Measurements from ENCODE around the gene LRRC71.

- TF ChIP-seq CTCF (IDR thresholded peaks at IDR 0.05) (no peak), POLR2A (IDR thresholded peaks at IDR 0.05) (no peak)
Observed at GRCh38 chr1:156942576-156942975, 22.1 kb downstream of the LRRC71 start.
